Jurkat, Clone E6-1 (cell line): ENCODE results near the gene TBC1D22A.

Experiments used
- DNase-seq: peaks from one replicate; pipeline ENCODE4 v3.0.0-alpha.2; 2011; ENCODE audit warnings: low read depth, low spot score
- H3K4me3 ChIP-seq: 2 replicates; pipeline ENCODE4 v1.5.1; 2011; ENCODE audit warnings: mild to moderate bottlenecking, low read length, control low read depth, moderate library complexity

Gene TBC1D22A

GRCh38 chr22:47218671-47219070, 456.2 kb downstream of the TBC1D22A start:
- no peak overlapping the region for H3K4me3 ChIP-seq
- DNase-seq, result no peak

- no peak for DNase-seq
- H3K4me3 ChIP-seq, result no peak overlapping the region
Measured at GRCh38 chr22:47219789-47220188, 457.3 kb downstream of the TBC1D22A start.

GRCh38 chr22:47220752-47221151, 458.3 kb downstream of the TBC1D22A start:
- DNase-seq, result no peak
- no peak overlapping the region for H3K4me3 ChIP-seq

- H3K4me3 ChIP-seq, result no peak overlapping the region
- DNase-seq, result no peak
Measured at GRCh38 chr22:47221840-47222615, 459.6 kb downstream of the TBC1D22A start.
